ENCODE data around the gene ZMIZ1.

ZMIZ1 gene

DNA sequence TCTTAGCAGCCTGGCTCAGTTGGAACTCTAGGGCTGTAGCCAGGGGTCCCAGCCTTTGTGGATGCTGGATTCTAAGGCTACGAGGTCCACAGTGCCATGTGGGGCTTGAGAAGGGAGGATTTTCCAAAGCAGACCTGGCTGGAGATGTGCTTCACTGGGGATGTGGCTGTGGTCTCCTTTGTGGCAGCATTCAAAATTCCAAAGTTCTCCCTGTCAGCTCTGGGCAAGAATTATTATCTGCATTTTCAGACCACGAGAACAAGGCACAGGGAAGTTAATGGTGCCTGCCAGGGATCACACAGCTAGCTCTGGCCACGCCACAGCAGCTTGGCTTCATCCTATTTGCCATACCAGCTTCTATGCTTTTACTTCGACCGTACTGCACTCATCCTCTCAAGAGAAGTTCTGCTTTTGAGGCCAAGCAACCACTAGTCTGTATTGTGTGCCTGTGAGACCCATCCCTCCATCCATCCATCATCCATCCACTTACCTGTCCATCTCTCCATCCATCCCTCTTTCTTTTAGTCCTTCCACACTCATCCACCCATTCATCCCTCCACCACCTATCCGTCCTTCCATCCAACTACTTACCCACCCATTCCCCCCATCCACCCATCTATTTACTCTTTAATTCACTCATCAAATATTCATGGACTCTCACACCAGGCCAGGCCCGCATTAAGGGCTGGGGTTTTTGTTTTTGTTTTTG is 71.5 kb downstream of the ZMIZ1 start:
- Histone ChIP-seq H3K4me3 (ENCODE audit: low read depth, low read length) (no peak overlapping the region), H3K27ac (ENCODE audit: extremely low read depth, low read depth, low read length) (no peak overlapping the region), H3K4me1 (ENCODE audit: control insufficient read depth, insufficient read depth, low read length) (no peaks in the 10 kb centered on the region; the same call in 1 of the 2 replicates), H3K9me3 (ENCODE audit: control insufficient read depth, insufficient read depth, low read depth, low read length) (no peaks in the 10 kb centered on the region), H3K36me3 (ENCODE audit: control insufficient read depth in 2 of 2, insufficient read depth in 1 of 2, low read length in 2 of 2) (peaks cover 0 to 13% of the 10 kb centered on the region in 2 experiments; a peak in 1 of 3 replicates)
- TF ChIP-seq ZNF677 (tag by site-specific recombination; IDR thresholded peaks at IDR 0.05): no peak
- peak; percentile 89 for TF ChIP-seq ZNF366 (tag by site-specific recombination; conservative IDR thresholded peaks at IDR 0.05)
- no peak for TF ChIP-seq ZNF391 (tag by site-specific recombination; IDR thresholded peaks at IDR 0.05; ENCODE audit: borderline replicate concordance, low read depth)
- no peak for TF ChIP-seq ZNF121 (tag by site-specific recombination; IDR thresholded peaks at IDR 0.05)
- ChIA-PET POLR2A (no interaction called here), CTCF (no interaction called here)

DNA sequence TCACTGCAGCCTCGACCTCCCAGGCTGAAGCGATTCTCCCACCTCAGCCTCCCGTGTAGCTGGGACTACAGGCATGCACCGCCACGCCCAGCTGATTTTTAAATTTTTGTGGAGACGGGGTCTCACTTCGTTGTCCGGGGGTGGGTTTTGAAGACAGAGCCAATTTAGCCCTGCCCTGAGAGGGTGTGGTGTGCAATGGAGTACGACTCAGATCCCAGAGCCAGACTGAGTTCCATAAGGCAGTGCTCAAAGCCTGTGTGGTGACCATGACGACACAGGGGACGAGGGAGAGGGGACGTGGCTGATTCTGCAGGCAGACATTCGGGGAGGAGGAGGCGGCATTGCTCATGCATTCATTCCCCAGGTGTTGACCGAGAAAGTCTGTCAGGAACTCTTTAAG is 72.1 kb downstream of the ZMIZ1 start:
- no peaks in the 10 kb centered on the region for H3K9me3 ChIP-seq (ENCODE audit: control insufficient read depth, insufficient read depth, low read depth, low read length)
- ChIA-PET CTCF (no interaction called here), POLR2A (no interaction called here)
- H3K36me3 ChIP-seq (ENCODE audit: control insufficient read depth in 2 of 2, insufficient read depth in 1 of 2, low read length in 2 of 2): peaks cover 0 to 13% of the 10 kb centered on the region in 2 experiments; a peak in 1 of 3 replicates
- no peak overlapping the region for H3K27ac ChIP-seq (ENCODE audit: extremely low read depth, low read depth, low read length)
- H3K4me1 ChIP-seq (ENCODE audit: control insufficient read depth, insufficient read depth, low read length): no peaks in the 10 kb centered on the region; the same call in 1 of the 2 replicates
- no peak for TF ChIP-seq GLI2 (tag by site-specific recombination; IDR thresholded peaks at IDR 0.05; ENCODE audit: borderline replicate concordance, low read depth)
- H3K4me3 ChIP-seq (ENCODE audit: low read depth, low read length): no peak overlapping the region

DNA sequence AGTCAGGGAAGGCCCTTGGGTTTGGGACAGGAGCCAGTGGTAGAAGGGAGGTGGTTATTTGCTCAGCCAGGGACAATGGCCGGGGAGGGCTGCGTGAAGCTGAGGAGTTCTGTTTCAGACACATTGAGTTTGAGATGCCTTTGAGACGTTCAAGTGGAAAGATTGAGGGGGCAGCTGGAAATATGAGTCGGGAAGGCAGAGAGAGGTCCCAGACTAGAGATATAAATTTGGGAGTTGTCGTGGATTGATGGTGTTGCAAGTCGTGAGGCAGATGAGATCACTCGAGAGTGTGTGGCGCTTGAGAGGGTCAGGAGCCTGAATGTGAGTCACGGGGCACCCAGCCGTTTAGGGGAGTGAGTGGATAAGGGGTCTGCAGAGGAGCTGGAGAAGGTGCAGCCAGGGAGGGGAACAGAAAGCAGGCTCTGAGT is 73.3 kb downstream of the ZMIZ1 start:
- ChIA-PET POLR2A (interaction anchor here (1.4 kb wide), 1 partner anchor 9 kb away, joined by 4 read pairs; no protein-coding TSS in a partner anchor), CTCF (interaction anchor here (1.6 to 3.3 kb wide), 2 partner anchors 43 to 53 kb away, joined by 4 to 17 read pairs; no protein-coding TSS in a partner anchor)
- no peak overlapping the region for H3K4me3 ChIP-seq (ENCODE audit: low read depth, low read length)
- no peaks in the 10 kb centered on the region for H3K4me1 ChIP-seq (ENCODE audit: control insufficient read depth, insufficient read depth, low read length)
- no peaks in the 10 kb centered on the region for H3K9me3 ChIP-seq (ENCODE audit: control insufficient read depth, insufficient read depth, low read depth, low read length)
- peaks cover 0 to 13% of the 10 kb centered on the region in 2 experiments; a peak in 1 of 3 replicates for H3K36me3 ChIP-seq (ENCODE audit: control insufficient read depth in 2 of 2, insufficient read depth in 1 of 2, low read length in 2 of 2)
- H3K27ac ChIP-seq (ENCODE audit: extremely low read depth, low read depth, low read length): no peak overlapping the region
- TF ChIP-seq, protein P1, sequence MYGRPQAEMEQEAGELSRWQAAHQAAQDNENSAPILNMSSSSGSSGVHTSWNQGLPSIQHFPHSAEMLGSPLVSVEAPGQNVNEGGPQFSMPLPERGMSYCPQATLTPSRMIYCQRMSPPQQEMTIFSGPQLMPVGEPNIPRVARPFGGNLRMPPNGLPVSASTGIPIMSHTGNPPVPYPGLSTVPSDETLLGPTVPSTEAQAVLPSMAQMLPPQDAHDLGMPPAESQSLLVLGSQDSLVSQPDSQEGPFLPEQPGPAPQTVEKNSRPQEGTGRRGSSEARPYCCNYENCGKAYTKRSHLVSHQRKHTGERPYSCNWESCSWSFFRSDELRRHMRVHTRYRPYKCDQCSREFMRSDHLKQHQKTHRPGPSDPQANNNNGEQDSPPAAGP (tag by site-specific recombination; IDR thresholded peaks at IDR 0.05): 0 out of 2 replicates have a peak, but pooled peaks have one; percentile 40
- TF ChIP-seq ZNF324 (tag by site-specific recombination; IDR thresholded peaks at IDR 0.05) (0 out of 2 replicates have a peak, but pooled peaks have one; percentile 57), ZFHX2 (tag by site-specific recombination; conservative IDR thresholded peaks at IDR 0.05) (0 out of 2 replicates have a peak, but pooled peaks have one; percentile 3), ZNF596 (tag by site-specific recombination; IDR thresholded peaks at IDR 0.05) (no peak), GLIS2 (tag by site-specific recombination; IDR thresholded peaks at IDR 0.05) (no peak), ZNF701 (tag by site-specific recombination; IDR thresholded peaks at IDR 0.05) (no peak), ZBTB21 (tag by site-specific recombination; IDR thresholded peaks at IDR 0.05) (0 out of 2 replicates have a peak, but pooled peaks have one; percentile 23), ZNF560 (tag by site-specific recombination; IDR thresholded peaks at IDR 0.05; ENCODE audit: borderline replicate concordance) (no peak), ZNF629 (tag by site-specific recombination; IDR thresholded peaks at IDR 0.05) (peak; percentile 29), ZBTB48 (tag by site-specific recombination; IDR thresholded peaks at IDR 0.05) (peak; percentile 45; the same call in 1 of the 2 replicates), ZNF24 (tag by site-specific recombination; IDR thresholded peaks at IDR 0.05) (peak; percentile 68; the same call in 1 of the 2 replicates), SP7 (tag by site-specific recombination; IDR thresholded peaks at IDR 0.05) (peak; percentile 82), WT1 (tag by site-specific recombination; IDR thresholded peaks at IDR 0.05) (peak; percentile 69), ZNF670 (tag by site-specific recombination; IDR thresholded peaks at IDR 0.05; ENCODE audit: low read depth) (no peak)
- TF ChIP-seq, protein P2, sequence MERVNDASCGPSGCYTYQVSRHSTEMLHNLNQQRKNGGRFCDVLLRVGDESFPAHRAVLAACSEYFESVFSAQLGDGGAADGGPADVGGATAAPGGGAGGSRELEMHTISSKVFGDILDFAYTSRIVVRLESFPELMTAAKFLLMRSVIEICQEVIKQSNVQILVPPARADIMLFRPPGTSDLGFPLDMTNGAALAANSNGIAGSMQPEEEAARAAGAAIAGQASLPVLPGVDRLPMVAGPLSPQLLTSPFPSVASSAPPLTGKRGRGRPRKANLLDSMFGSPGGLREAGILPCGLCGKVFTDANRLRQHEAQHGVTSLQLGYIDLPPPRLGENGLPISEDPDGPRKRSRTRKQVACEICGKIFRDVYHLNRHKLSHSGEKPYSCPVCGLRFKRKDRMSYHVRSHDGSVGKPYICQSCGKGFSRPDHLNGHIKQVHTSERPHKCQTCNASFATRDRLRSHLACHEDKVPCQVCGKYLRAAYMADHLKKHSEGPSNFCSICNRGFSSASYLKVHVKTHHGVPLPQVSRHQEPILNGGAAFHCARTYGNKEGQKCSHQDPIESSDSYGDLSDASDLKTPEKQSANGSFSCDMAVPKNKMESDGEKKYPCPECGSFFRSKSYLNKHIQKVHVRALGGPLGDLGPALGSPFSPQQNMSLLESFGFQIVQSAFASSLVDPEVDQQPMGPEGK (tag by site-specific recombination; IDR thresholded peaks at IDR 0.05): peak; percentile 68
- TF ChIP-seq, protein P3, sequence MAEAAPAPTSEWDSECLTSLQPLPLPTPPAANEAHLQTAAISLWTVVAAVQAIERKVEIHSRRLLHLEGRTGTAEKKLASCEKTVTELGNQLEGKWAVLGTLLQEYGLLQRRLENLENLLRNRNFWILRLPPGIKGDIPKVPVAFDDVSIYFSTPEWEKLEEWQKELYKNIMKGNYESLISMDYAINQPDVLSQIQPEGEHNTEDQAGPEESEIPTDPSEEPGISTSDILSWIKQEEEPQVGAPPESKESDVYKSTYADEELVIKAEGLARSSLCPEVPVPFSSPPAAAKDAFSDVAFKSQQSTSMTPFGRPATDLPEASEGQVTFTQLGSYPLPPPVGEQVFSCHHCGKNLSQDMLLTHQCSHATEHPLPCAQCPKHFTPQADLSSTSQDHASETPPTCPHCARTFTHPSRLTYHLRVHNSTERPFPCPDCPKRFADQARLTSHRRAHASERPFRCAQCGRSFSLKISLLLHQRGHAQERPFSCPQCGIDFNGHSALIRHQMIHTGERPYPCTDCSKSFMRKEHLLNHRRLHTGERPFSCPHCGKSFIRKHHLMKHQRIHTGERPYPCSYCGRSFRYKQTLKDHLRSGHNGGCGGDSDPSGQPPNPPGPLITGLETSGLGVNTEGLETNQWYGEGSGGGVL (tag by site-specific recombination; IDR thresholded peaks at IDR 0.05): peak; percentile 68
- TF ChIP-seq, protein P4, sequence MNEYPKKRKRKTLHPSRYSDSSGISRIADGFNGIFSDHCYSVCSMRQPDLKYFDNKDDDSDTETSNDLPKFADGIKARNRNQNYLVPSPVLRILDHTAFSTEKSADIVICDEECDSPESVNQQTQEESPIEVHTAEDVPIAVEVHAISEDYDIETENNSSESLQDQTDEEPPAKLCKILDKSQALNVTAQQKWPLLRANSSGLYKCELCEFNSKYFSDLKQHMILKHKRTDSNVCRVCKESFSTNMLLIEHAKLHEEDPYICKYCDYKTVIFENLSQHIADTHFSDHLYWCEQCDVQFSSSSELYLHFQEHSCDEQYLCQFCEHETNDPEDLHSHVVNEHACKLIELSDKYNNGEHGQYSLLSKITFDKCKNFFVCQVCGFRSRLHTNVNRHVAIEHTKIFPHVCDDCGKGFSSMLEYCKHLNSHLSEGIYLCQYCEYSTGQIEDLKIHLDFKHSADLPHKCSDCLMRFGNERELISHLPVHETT (tag by site-specific recombination; IDR thresholded peaks at IDR 0.05): 0 out of 2 replicates have a peak, but pooled peaks have one; percentile 45
- TF ChIP-seq, protein P5, sequence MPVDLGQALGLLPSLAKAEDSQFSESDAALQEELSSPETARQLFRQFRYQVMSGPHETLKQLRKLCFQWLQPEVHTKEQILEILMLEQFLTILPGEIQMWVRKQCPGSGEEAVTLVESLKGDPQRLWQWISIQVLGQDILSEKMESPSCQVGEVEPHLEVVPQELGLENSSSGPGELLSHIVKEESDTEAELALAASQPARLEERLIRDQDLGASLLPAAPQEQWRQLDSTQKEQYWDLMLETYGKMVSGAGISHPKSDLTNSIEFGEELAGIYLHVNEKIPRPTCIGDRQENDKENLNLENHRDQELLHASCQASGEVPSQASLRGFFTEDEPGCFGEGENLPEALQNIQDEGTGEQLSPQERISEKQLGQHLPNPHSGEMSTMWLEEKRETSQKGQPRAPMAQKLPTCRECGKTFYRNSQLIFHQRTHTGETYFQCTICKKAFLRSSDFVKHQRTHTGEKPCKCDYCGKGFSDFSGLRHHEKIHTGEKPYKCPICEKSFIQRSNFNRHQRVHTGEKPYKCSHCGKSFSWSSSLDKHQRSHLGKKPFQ (tag by site-specific recombination; IDR thresholded peaks at IDR 0.05): no peak

Measured in HEK293 (cell line).